ENCODE data around the gene SLC2A1. TPM values are rescaled to one million over a fixed set of nuclear protein-coding genes. Genes with fewer than 3 reads are reported as not detected.
A peak's percentile ranks its signal among the peaks of the same experiment; 100 is the strongest.

Gene SLC2A1
- total and polyA plus RNA-seq, 4 donors, result 9.5 to 143 (median 28.6) TPM

- ATAC-seq (ENCODE audit: insufficient read depth, low FRiP score) (no peak), DNase-seq (no peak)
- no peak for TF ChIP-seq CTCF (IDR thresholded peaks at IDR 0.05; ENCODE audit: control extremely low read depth, extremely low read depth)
- Histone ChIP-seq H3K27me3 (ENCODE audit: control insufficient read depth in 3 of 3, insufficient read depth in 3 of 3, low read length in 2 of 3) (no peaks in the 10 kb centered on the region), H3K9ac (ENCODE audit: insufficient read depth in 1 of 2, low read length in 2 of 2) (no peak overlapping the region), H3K4me1 (ENCODE audit: control insufficient read depth in 5 of 5, insufficient read depth in 5 of 5, low read length in 5 of 5) (peaks cover 0 to 3% (median 0%) of the 10 kb centered on the region in 5 donors), H3K27ac (ENCODE audit: low read depth in 1 of 2, low read length in 1 of 2) (no peak overlapping the region), H3K4me3 (no peak overlapping the region), H3K9me3 (ENCODE audit: control insufficient read depth in 4 of 4, insufficient read depth in 3 of 4, low read length in 3 of 4) (no peaks in the 10 kb centered on the region), H3K36me3 (ENCODE audit: control insufficient read depth in 4 of 4, insufficient read depth in 4 of 4, low read length in 4 of 4) (no peaks in the 10 kb centered on the region)
- 89 to 94% methylated on average over 16 of the region's 16 CpGs for WGBS, 2 donors
These were observed 72.5 kb downstream of the SLC2A1 start for GRCh38 chr1:42886046-42886739.

DNA sequence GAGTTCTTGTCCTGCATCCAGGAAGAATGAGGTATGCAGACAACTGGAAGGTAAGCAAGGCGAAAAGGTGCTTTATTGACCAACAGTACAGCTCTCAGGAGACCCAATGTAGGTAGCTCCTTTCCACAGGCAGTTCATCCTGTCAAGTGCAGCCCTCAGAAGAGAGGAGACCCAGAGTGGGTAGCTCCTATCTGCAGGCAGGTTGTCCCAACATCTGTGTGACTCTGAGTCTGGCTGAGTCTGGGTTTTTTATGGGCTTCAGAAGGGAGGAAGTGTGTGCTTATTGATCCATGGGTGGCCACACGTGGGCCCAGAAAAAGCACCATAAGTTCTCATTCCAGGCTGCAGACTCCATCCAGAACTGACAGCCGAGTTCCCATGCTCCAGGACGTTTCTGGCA, 78.3 kb downstream of the SLC2A1 start:
- DNase-seq (no peak), ATAC-seq (ENCODE audit: insufficient read depth, low FRiP score) (no peak)
- H3K4me3 ChIP-seq, result no peak overlapping the region
- H3K27ac ChIP-seq (ENCODE audit: low read depth in 1 of 2, low read length in 1 of 2), result no peak overlapping the region
- H3K9me3 ChIP-seq (ENCODE audit: control insufficient read depth in 4 of 4, insufficient read depth in 3 of 4, low read length in 3 of 4), result peaks cover 0 to 6% (median 2%) of the 10 kb centered on the region in 4 donors
- no peak overlapping the region for H3K9ac ChIP-seq (ENCODE audit: insufficient read depth in 1 of 2, low read length in 2 of 2)
- WGBS, 2 donors, result 75 to 80% methylated on average over 4 of the region's 4 CpGs
- no peaks in the 10 kb centered on the region for H3K36me3 ChIP-seq (ENCODE audit: control insufficient read depth in 4 of 4, insufficient read depth in 4 of 4, low read length in 4 of 4)
- peaks cover 0 to 7% (median 0%) of the 10 kb centered on the region in 5 donors for H3K4me1 ChIP-seq (ENCODE audit: control insufficient read depth in 5 of 5, insufficient read depth in 5 of 5, low read length in 5 of 5)
- H3K27me3 ChIP-seq (ENCODE audit: control insufficient read depth in 3 of 3, insufficient read depth in 3 of 3, low read length in 2 of 3), result no peaks in the 10 kb centered on the region
- no peak for TF ChIP-seq CTCF (IDR thresholded peaks at IDR 0.05; ENCODE audit: control extremely low read depth, extremely low read depth)

- no peak overlapping the region for H3K27ac ChIP-seq (ENCODE audit: low read depth in 1 of 2, low read length in 1 of 2)
- no peak overlapping the region for H3K9ac ChIP-seq (ENCODE audit: insufficient read depth in 1 of 2, low read length in 2 of 2)
- TF ChIP-seq CTCF (IDR thresholded peaks at IDR 0.05; ENCODE audit: control extremely low read depth, extremely low read depth), result no peak
- no peaks in the 10 kb centered on the region for H3K36me3 ChIP-seq (ENCODE audit: control insufficient read depth in 4 of 4, insufficient read depth in 4 of 4, low read length in 4 of 4)
- ATAC-seq (ENCODE audit: insufficient read depth, low FRiP score) (no peak), DNase-seq (peak; percentile 9 to 52 (median 25))
- H3K4me3 ChIP-seq, result no peak overlapping the region
- no peaks in the 10 kb centered on the region for H3K27me3 ChIP-seq (ENCODE audit: control insufficient read depth in 3 of 3, insufficient read depth in 3 of 3, low read length in 2 of 3)
- H3K4me1 ChIP-seq (ENCODE audit: control insufficient read depth in 5 of 5, insufficient read depth in 5 of 5, low read length in 5 of 5), result peaks cover 0 to 7% (median 0%) of the 10 kb centered on the region in 5 donors
- peaks cover 0 to 6% (median 5%) of the 10 kb centered on the region in 4 donors for H3K9me3 ChIP-seq (ENCODE audit: control insufficient read depth in 4 of 4, insufficient read depth in 3 of 4, low read length in 3 of 4)
- WGBS, 2 donors, result 53 to 68% methylated on average over 2 of the region's 2 CpGs
These were observed 81.3 kb downstream of the SLC2A1 start for GRCh38 chr1:42877380-42877779.

- peaks cover 0 to 6% (median 5%) of the 10 kb centered on the region in 4 donors for H3K9me3 ChIP-seq (ENCODE audit: control insufficient read depth in 4 of 4, insufficient read depth in 3 of 4, low read length in 3 of 4)
- H3K9ac ChIP-seq (ENCODE audit: insufficient read depth in 1 of 2, low read length in 2 of 2), result no peak overlapping the region
- no peak for ATAC-seq (ENCODE audit: insufficient read depth, low FRiP score)
- H3K4me3 ChIP-seq, result no peak overlapping the region
- H3K27me3 ChIP-seq (ENCODE audit: control insufficient read depth in 3 of 3, insufficient read depth in 3 of 3, low read length in 2 of 3), result no peaks in the 10 kb centered on the region
- DNase-seq, result no peak
- H3K4me1 ChIP-seq (ENCODE audit: control insufficient read depth in 5 of 5, insufficient read depth in 5 of 5, low read length in 5 of 5), result peaks cover 0 to 7% (median 0%) of the 10 kb centered on the region in 5 donors
- H3K36me3 ChIP-seq (ENCODE audit: control insufficient read depth in 4 of 4, insufficient read depth in 4 of 4, low read length in 4 of 4), result no peaks in the 10 kb centered on the region
- no peak for TF ChIP-seq CTCF (IDR thresholded peaks at IDR 0.05; ENCODE audit: control extremely low read depth, extremely low read depth)
- no peak overlapping the region for H3K27ac ChIP-seq (ENCODE audit: low read depth in 1 of 2, low read length in 1 of 2)
These were observed 82.7 kb downstream of the SLC2A1 start for GRCh38 chr1:42876009-42876408.
